Stimulated activated effector memory CD8-positive, alpha-beta T cell treated with anti-CD3 and anti-CD28 coated beads, Interleukin-12 subunit alpha, Interleukin-12 subunit beta, amount 100 ng/mL, for 72 hours (primary cell): ENCODE measurements around the gene TRMT1.
A peak's percentile ranks its signal among the peaks of the same experiment; 100 is the strongest.

Experiments used
- ATAC-seq: fragments of 150-1000 bp; cut with Tn5 transposase; 2 replicates; pipeline ENCODE4 v1.10.0; 2021
- DNase-seq, 2 donors: peaks; one replicate each; pipeline ENCODE4 v3.0.0; 2021 to 2022; ENCODE audit warnings: low spot score in 2 of 2
- H3K27ac Mint-ChIP-seq: one replicate; pipeline ENCODE4 v1.8.0; 2022; ENCODE audit warnings: mild to moderate bottlenecking, mixed read lengths
- H3K36me3 Mint-ChIP-seq: one replicate; pipeline ENCODE4 v1.8.0; 2022; ENCODE audit warnings: mild to moderate bottlenecking, mixed read lengths
- H3K4me1 Mint-ChIP-seq: one replicate; pipeline ENCODE4 v1.8.0; 2022; ENCODE audit warnings: mixed read lengths
- H3K4me3 Mint-ChIP-seq: one replicate; pipeline ENCODE4 v1.8.0; 2022; ENCODE audit warnings: mild to moderate bottlenecking, mixed read lengths
- H3K9me3 Mint-ChIP-seq: one replicate; pipeline ENCODE4 v1.8.0; 2022; ENCODE audit warnings: mixed read lengths

Gene TRMT1

GRCh38 chr19:13068085-13068846, 48.3 kb downstream of the TRMT1 start:
- ATAC-seq (no peak), DNase-seq (no peak)
- no peak overlapping the region for H3K4me3 Mint-ChIP-seq
- no peak overlapping the region for H3K27ac Mint-ChIP-seq
- no peaks in the 10 kb centered on the region for H3K4me1 Mint-ChIP-seq
- no peaks in the 10 kb centered on the region for H3K36me3 Mint-ChIP-seq
- no peaks in the 10 kb centered on the region for H3K9me3 Mint-ChIP-seq

- no peak overlapping the region for H3K27ac Mint-ChIP-seq
- no peaks in the 10 kb centered on the region for H3K36me3 Mint-ChIP-seq
- DNase-seq = no peak
- H3K4me1 Mint-ChIP-seq = no peaks in the 10 kb centered on the region
- H3K4me3 Mint-ChIP-seq = no peak overlapping the region
- ATAC-seq = no peak
- H3K9me3 Mint-ChIP-seq = no peaks in the 10 kb centered on the region
Measured at GRCh38 chr19:13066933-13067807, 49.4 kb downstream of the TRMT1 start.

- no peak for DNase-seq
- Mint-ChIP-seq H3K27ac (no peak overlapping the region), H3K4me3 (no peak overlapping the region), H3K4me1 (peaks cover 2% of the 10 kb centered on the region), H3K36me3 (no peaks in the 10 kb centered on the region), H3K9me3 (no peaks in the 10 kb centered on the region)
- ATAC-seq = no peak
Measured at GRCh38 chr19:13066226-13066625, 50.3 kb downstream of the TRMT1 start.

- no peak overlapping the region for H3K4me3 Mint-ChIP-seq
- peaks cover 7% of the 10 kb centered on the region for H3K4me1 Mint-ChIP-seq
- DNase-seq (no peak), ATAC-seq (no peak)
- no peaks in the 10 kb centered on the region for H3K36me3 Mint-ChIP-seq
- H3K9me3 Mint-ChIP-seq = no peaks in the 10 kb centered on the region
- H3K27ac Mint-ChIP-seq = no peak overlapping the region
Measured at GRCh38 chr19:13064092-13064489, 52.4 kb downstream of the TRMT1 start.

- no peaks in the 10 kb centered on the region for H3K9me3 Mint-ChIP-seq
- no peak overlapping the region for H3K27ac Mint-ChIP-seq
- DNase-seq (no peak), ATAC-seq (no peak)
- peaks cover 7% of the 10 kb centered on the region for H3K4me1 Mint-ChIP-seq
- H3K4me3 Mint-ChIP-seq = no peak overlapping the region
- no peaks in the 10 kb centered on the region for H3K36me3 Mint-ChIP-seq
Measured at GRCh38 chr19:13063461-13064091, 53.0 kb downstream of the TRMT1 start.

- ATAC-seq (no peak), DNase-seq (no peak)
- peaks cover 7% of the 10 kb centered on the region for H3K4me1 Mint-ChIP-seq
- H3K4me3 Mint-ChIP-seq = no peak overlapping the region
- H3K36me3 Mint-ChIP-seq = no peaks in the 10 kb centered on the region
- H3K9me3 Mint-ChIP-seq = no peaks in the 10 kb centered on the region
- no peak overlapping the region for H3K27ac Mint-ChIP-seq
Measured at GRCh38 chr19:13062317-13062716, 54.2 kb downstream of the TRMT1 start.

GRCh38 chr19:13060964-13061927, 55.3 kb downstream of the TRMT1 start:
- Mint-ChIP-seq H3K4me3 (peak overlapping the region; percentile 68), H3K9me3 (no peaks in the 10 kb centered on the region), H3K36me3 (no peaks in the 10 kb centered on the region), H3K27ac (no peak overlapping the region), H3K4me1 (peaks cover 7% of the 10 kb centered on the region)
- ATAC-seq (peak; percentile 92), DNase-seq (peak; percentile 83 to 90)

- Mint-ChIP-seq H3K9me3 (no peaks in the 10 kb centered on the region), H3K4me3 (peak overlapping the region; percentile 68), H3K36me3 (no peaks in the 10 kb centered on the region), H3K27ac (no peak overlapping the region), H3K4me1 (peaks cover 7% of the 10 kb centered on the region)
- ATAC-seq (no peak), DNase-seq (no peak)
Measured at GRCh38 chr19:13060233-13060963, 56.1 kb downstream of the TRMT1 start.

- Mint-ChIP-seq H3K4me1 (peaks cover 7% of the 10 kb centered on the region), H3K9me3 (no peaks in the 10 kb centered on the region), H3K27ac (no peak overlapping the region), H3K36me3 (no peaks in the 10 kb centered on the region), H3K4me3 (no peak overlapping the region)
- DNase-seq (no peak), ATAC-seq (no peak)
Measured at GRCh38 chr19:13058951-13059660, 57.4 kb downstream of the TRMT1 start.

GRCh38 chr19:13057744-13058143, 58.8 kb downstream of the TRMT1 start:
- Mint-ChIP-seq H3K36me3 (no peaks in the 10 kb centered on the region), H3K4me1 (peaks cover 7% of the 10 kb centered on the region), H3K9me3 (no peaks in the 10 kb centered on the region), H3K4me3 (no peak overlapping the region), H3K27ac (no peak overlapping the region)
- DNase-seq (no peak), ATAC-seq (no peak)

GRCh38 chr19:13057147-13057572, 59.4 kb downstream of the TRMT1 start:
- Mint-ChIP-seq H3K36me3 (no peaks in the 10 kb centered on the region), H3K4me3 (no peak overlapping the region), H3K9me3 (no peaks in the 10 kb centered on the region), H3K4me1 (peaks cover 8% of the 10 kb centered on the region), H3K27ac (no peak overlapping the region)
- no peak for ATAC-seq
- DNase-seq = no peak

- Mint-ChIP-seq H3K4me1 (peaks cover 15% of the 10 kb centered on the region), H3K36me3 (no peaks in the 10 kb centered on the region), H3K4me3 (no peak overlapping the region), H3K9me3 (no peaks in the 10 kb centered on the region), H3K27ac (no peak overlapping the region)
- no peak for DNase-seq
- ATAC-seq = no peak
Measured at GRCh38 chr19:13056052-13056660, 60.4 kb downstream of the TRMT1 start.

- Mint-ChIP-seq H3K4me1 (peaks cover 14% of the 10 kb centered on the region), H3K4me3 (no peak overlapping the region), H3K27ac (no peak overlapping the region), H3K36me3 (no peaks in the 10 kb centered on the region), H3K9me3 (no peaks in the 10 kb centered on the region)
- DNase-seq (no peak), ATAC-seq (no peak)
Measured at GRCh38 chr19:13055213-13056051, 61.1 kb downstream of the TRMT1 start.
